Skeletal muscle tissue (tissue), 4 donors: ENCODE results near the gene COL2A1. TPM values are rescaled to one million over a fixed set of nuclear protein-coding genes. Genes with fewer than 3 reads are reported as not detected.

ENCODE experiments used
- H3K27ac ChIP-seq: one replicate; pipeline ENCODE4 v1.7.0; 2013; ENCODE audit warnings: mild to moderate bottlenecking, low read depth, low read length, inconsistent platforms
- H3K27me3 ChIP-seq, 3 donors: one replicate each; pipeline ENCODE4 v1.7.0; 2013; ENCODE audit warnings: low read length in 3 of 3; ENCODE audit not compliant: control insufficient read depth in 3 of 3, insufficient read depth in 3 of 3
- H3K36me3 ChIP-seq, 3 donors: one replicate each; pipeline ENCODE4 v1.7.0; 2013; ENCODE audit warnings: low read length in 3 of 3; ENCODE audit not compliant: control insufficient read depth in 3 of 3, insufficient read depth in 3 of 3
- H3K4me1 ChIP-seq, 3 donors: one replicate each; pipeline ENCODE4 v1.7.0; 2013; ENCODE audit warnings: low read length in 3 of 3, mild to moderate bottlenecking in 3 of 3; ENCODE audit not compliant: control insufficient read depth in 3 of 3, insufficient read depth in 3 of 3
- H3K4me3 ChIP-seq, 3 donors: one replicate each; pipeline ENCODE4 v1.7.0; 2013; ENCODE audit warnings: low read length in 3 of 3
- H3K9ac ChIP-seq, 3 donors: one replicate each; pipeline ENCODE4 v1.7.0; 2013; ENCODE audit warnings: low read length in 3 of 3, mild to moderate bottlenecking in 3 of 3, moderate library complexity in 2 of 3, low read depth in 1 of 3
- H3K9me3 ChIP-seq, 3 donors: one replicate each; pipeline ENCODE4 v1.7.0; 2013; ENCODE audit warnings: low read length in 3 of 3; ENCODE audit not compliant: control insufficient read depth in 3 of 3
- total RNA-seq: library from RNA; depleted of rRNA; stranded (reverse); fragments of >200 nt; gene quantifications from one replicate; pipeline ENCODE4 v1.2.3, GENCODE V29; 2014
- donor health status: Osteomylitis.

Gene COL2A1
- total RNA-seq, 1 donor from 2014 or later: 88.2 TPM

- Histone ChIP-seq H3K27me3 (peaks cover 0 to 8% (median 8%) of the 10 kb centered on the region in 3 donors), H3K9ac (no peak overlapping the region), H3K4me1 (no peaks in the 10 kb centered on the region), H3K27ac (no peak overlapping the region), H3K36me3 (no peaks in the 10 kb centered on the region), H3K4me3 (no peak overlapping the region), H3K9me3 (no peaks in the 10 kb centered on the region)
Observed at GRCh38 chr12:48015954-48016353, 11.7 kb upstream of the COL2A1 start.

- no peak overlapping the region for H3K4me3 ChIP-seq
- H3K36me3 ChIP-seq: no peaks in the 10 kb centered on the region
- H3K27me3 ChIP-seq: peaks cover 0 to 8% (median 8%) of the 10 kb centered on the region in 3 donors
- no peak overlapping the region for H3K9ac ChIP-seq
- H3K27ac ChIP-seq: no peak overlapping the region
- H3K9me3 ChIP-seq: no peaks in the 10 kb centered on the region
- H3K4me1 ChIP-seq: no peaks in the 10 kb centered on the region
Observed at GRCh38 chr12:48015129-48015528, 10.9 kb upstream of the COL2A1 start.

- Histone ChIP-seq H3K9ac (no peak overlapping the region), H3K9me3 (no peaks in the 10 kb centered on the region), H3K4me1 (no peaks in the 10 kb centered on the region), H3K4me3 (no peak overlapping the region), H3K27ac (no peak overlapping the region), H3K36me3 (no peaks in the 10 kb centered on the region), H3K27me3 (peaks cover 7 to 11% (median 8%) of the 10 kb centered on the region in 3 donors)
Observed at GRCh38 chr12:48013287-48013686, 9.0 kb upstream of the COL2A1 start.

- H3K4me3 ChIP-seq: no peak overlapping the region
- H3K9me3 ChIP-seq: no peaks in the 10 kb centered on the region
- no peak overlapping the region for H3K9ac ChIP-seq
- H3K36me3 ChIP-seq: no peaks in the 10 kb centered on the region
- no peaks in the 10 kb centered on the region for H3K4me1 ChIP-seq
- peaks cover 3 to 16% (median 13%) of the 10 kb centered on the region in 3 donors for H3K27me3 ChIP-seq
- H3K27ac ChIP-seq: no peak overlapping the region
Observed at GRCh38 chr12:48012070-48012469, 7.8 kb upstream of the COL2A1 start.

GRCh38 chr12:48010366-48010970, 6.2 kb upstream of the COL2A1 start:
- H3K9ac ChIP-seq: no peak overlapping the region
- no peak overlapping the region for H3K27ac ChIP-seq
- H3K4me3 ChIP-seq: no peak overlapping the region
- H3K36me3 ChIP-seq: no peaks in the 10 kb centered on the region
- H3K27me3 ChIP-seq: peaks cover 8 to 29% (median 17%) of the 10 kb centered on the region in 3 donors
- H3K4me1 ChIP-seq: no peaks in the 10 kb centered on the region
- no peaks in the 10 kb centered on the region for H3K9me3 ChIP-seq

- Histone ChIP-seq H3K27me3 (peaks cover 16 to 39% (median 27%) of the 10 kb centered on the region in 3 donors), H3K9ac (no peak overlapping the region), H3K4me1 (peaks cover 5 to 10% (median 8%) of the 10 kb centered on the region in 3 donors), H3K36me3 (no peaks in the 10 kb centered on the region), H3K27ac (no peak overlapping the region), H3K4me3 (no peak overlapping the region), H3K9me3 (no peaks in the 10 kb centered on the region)
Observed at GRCh38 chr12:48009471-48009870, 5.2 kb upstream of the COL2A1 start.

GRCh38 chr12:48008950-48009349, 4.7 kb upstream of the COL2A1 start:
- Histone ChIP-seq H3K4me3 (no peak overlapping the region), H3K9me3 (no peaks in the 10 kb centered on the region), H3K4me1 (peaks cover 11 to 15% (median 12%) of the 10 kb centered on the region in 3 donors), H3K36me3 (no peaks in the 10 kb centered on the region), H3K27ac (no peak overlapping the region), H3K27me3 (peaks cover 22 to 44% (median 32%) of the 10 kb centered on the region in 3 donors), H3K9ac (no peak overlapping the region)

- no peaks in the 10 kb centered on the region for H3K36me3 ChIP-seq
- no peaks in the 10 kb centered on the region for H3K9me3 ChIP-seq
- peaks cover 17 to 21% (median 18%) of the 10 kb centered on the region in 3 donors for H3K4me1 ChIP-seq
- no peak overlapping the region for H3K4me3 ChIP-seq
- no peak overlapping the region for H3K9ac ChIP-seq
- H3K27me3 ChIP-seq: peaks cover 28 to 50% (median 38%) of the 10 kb centered on the region in 3 donors
- H3K27ac ChIP-seq: no peak overlapping the region
Observed at GRCh38 chr12:48008349-48008748, 4.1 kb upstream of the COL2A1 start.

- no peak overlapping the region for H3K9ac ChIP-seq
Observed at GRCh38 chr12:48007206-48007605, 2.9 kb upstream of the COL2A1 start.

GRCh38 chr12:48005750-48006021, 1.4 kb upstream of the COL2A1 start:
- peaks cover 42 to 75% (median 62%) of the 10 kb centered on the region in 3 donors for H3K27me3 ChIP-seq

More at GRCh38 chr12:48007206-48007605, 2.9 kb upstream of the COL2A1 start:
- peaks cover 37 to 61% (median 50%) of the 10 kb centered on the region in 3 donors for H3K27me3 ChIP-seq
- H3K4me3 ChIP-seq: no peak overlapping the region
- no peak overlapping the region for H3K27ac ChIP-seq
- no peaks in the 10 kb centered on the region for H3K36me3 ChIP-seq
- H3K9me3 ChIP-seq: no peaks in the 10 kb centered on the region
- peaks cover 27 to 33% (median 29%) of the 10 kb centered on the region in 3 donors for H3K4me1 ChIP-seq

More at GRCh38 chr12:48005750-48006021, 1.4 kb upstream of the COL2A1 start:
- no peaks in the 10 kb centered on the region for H3K9me3 ChIP-seq
- peaks cover 37 to 48% (median 45%) of the 10 kb centered on the region in 3 donors for H3K4me1 ChIP-seq
- H3K4me3 ChIP-seq: no peak overlapping the region
- H3K27ac ChIP-seq: no peak overlapping the region
- no peak overlapping the region for H3K9ac ChIP-seq
- H3K36me3 ChIP-seq: no peaks in the 10 kb centered on the region
